Activated CD4-positive, alpha-beta T cell treated with anti-CD3 and anti-CD28 coated beads, Interleukin-2, amount 50 U/mL, for 16 hours (primary cell): ENCODE data around the gene NDUFS5.
"Not testable (repeated sequence)": the region's sequence is repeated elsewhere in the genome, so short reads cannot be mapped to it uniquely, and the experiment has no call there.

Experiments
- DNase-seq: peaks from one replicate; pipeline ENCODE4 v3.0.0-alpha.2; 2020

NDUFS5 gene

GRCh38 chr1:39026051-39026865, at the start of gene NDUFS5:
Gene NDUFS5 (plus strand): TSS chr1:39026350. CDS start chr1:39028725, 2,375 bp downstream.
- peak; percentile 91 for DNase-seq

DNA sequence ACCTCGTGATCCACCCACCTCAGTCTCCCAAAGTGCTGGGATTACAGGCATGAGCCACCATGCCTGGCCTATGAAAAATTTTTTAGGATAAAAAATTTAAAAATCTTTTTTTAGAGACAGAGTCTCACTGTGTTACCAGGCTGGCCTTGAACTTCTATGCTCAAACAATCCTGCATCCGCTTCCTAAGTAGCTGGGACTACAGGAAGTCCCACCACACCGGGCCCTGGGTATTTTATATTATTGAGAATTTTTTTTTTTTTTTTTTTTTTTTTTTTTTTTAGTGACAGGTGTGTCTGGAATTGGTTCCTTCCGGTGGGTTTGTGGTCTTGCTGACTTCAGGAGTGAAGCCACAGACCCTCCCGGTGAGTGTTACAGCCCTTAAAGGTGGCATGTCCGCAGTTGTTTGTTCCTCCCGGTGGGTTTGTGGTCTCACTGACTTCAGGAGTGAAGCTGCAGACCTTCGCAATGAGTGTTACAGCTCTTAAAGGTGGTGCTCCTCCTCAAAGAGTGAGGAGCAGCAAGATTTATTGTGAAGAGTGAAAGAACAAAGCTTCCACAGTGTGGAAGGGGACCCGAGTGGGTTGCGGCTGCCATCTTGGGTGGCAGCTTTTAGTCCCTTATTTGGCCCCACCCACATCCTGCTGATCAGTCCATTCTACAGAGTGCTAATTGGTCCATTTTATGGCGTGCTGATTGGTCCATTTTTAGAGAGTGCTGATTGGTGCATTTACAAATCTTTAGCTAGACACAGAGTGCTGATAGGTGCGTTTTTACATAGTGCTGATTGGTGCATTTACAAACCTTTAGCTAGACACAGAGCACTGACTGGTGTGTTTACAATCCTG, 48.5 kb upstream of the NDUFS5 start:
- peak; percentile 48 for DNase-seq

DNA sequence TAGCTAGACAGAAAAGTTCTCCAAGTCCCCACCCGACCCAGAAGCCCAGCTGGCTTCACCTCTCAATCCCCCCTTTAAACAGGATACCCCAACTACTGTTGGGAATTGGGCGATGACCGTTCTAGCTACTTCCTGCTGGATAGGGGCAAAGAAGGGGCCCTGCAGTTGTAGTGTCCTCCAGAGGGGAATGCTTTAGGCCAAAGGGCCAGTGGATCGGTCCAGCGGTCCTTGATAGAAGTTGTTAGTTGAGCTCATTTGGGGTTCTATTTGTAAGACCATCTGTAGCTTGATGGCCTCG, 48.0 kb upstream of the NDUFS5 start:
- DNase-seq = not testable (repeated sequence)

- DNase-seq = not testable (repeated sequence)
These were observed 46.8 kb upstream of the NDUFS5 start for GRCh38 chr1:38979380-38979779.

DNA sequence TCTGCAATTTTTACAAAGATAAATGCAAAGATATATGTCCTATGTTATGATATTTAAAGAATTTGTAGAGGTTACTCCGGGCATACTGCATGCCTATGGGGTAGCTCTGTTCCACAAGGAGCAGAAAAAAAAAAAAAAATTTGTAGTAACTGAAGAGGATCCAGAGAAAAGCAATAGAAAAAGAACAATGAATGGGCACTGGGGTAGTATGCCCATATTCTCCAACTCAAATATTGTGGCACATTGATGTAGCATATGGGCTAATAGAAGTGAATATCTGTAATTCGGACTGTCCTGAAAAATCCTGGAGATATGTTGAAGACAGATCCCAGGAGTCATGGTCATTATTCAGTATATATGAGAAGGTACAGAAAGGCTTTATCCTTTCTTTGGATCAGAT, 36.2 kb upstream of the NDUFS5 start:
- DNase-seq = no peak

DNA sequence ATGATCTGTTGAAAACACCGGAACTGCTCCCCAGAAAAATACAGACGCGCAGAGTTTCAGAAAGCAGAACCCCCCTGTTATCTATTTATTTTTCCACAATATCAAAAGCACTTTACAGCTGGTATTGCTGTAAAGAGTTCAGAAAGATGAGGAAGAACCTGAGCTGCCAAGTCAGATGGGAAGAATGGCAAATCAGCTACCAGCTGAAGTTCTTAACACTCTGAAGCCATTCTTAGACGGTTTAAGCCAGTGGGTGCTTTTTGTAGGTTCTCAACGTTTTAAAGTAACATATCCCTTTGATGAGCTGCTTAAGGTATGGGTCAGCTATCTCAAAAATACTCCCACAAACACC, 35.8 kb upstream of the NDUFS5 start:
- DNase-seq = no peak

DNA sequence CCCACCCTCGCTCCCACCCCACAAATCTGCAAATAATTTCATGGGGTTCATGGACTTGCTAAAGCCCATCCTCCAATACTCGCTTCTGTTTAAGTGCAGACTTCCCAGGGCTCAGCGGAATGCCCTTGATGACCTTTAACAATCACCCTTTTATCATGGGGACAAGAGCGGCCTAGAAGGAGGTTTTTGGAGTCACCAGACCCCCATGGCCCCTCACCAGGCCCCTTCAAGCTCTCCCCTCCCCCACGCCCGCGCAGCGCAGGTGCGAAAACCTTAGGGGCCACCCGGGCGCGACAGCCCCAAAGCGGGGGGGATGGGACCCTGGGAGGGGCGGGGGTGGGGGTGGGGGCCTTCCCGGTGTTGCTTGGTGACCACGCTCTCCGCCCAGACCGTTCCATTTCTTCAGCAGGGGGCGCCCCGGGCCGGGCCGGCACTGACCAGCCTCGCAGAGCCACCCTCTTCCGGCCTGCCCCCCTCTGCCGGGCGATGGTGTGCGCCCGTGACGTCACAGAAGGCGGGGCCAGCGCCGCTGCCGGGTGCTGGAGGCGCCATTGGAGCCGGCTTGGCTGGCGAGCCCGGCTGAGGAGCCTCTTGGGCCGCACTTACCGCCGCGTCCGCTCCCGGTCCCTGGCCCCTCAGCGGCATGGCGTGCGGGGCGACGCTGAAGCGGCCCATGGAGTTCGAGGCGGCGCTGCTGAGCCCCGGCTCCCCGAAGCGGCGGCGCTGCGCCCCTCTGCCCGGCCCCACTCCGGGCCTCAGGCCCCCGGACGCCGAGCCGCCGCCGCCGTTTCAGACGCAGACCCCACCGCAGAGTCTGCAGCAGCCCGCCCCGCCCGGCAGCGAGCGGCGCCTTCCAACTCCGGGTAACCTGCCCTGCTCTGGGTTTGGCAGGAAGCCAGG, 35.2 kb upstream of the NDUFS5 start, which contains the start of gene AKIRIN1:
TSS of gene AKIRIN1 (plus strand) at position 539 of the 900 bp plus-strand sequence. CDS start at position 644, 105 bp downstream.
- DNase-seq = peak; percentile 99

DNA sequence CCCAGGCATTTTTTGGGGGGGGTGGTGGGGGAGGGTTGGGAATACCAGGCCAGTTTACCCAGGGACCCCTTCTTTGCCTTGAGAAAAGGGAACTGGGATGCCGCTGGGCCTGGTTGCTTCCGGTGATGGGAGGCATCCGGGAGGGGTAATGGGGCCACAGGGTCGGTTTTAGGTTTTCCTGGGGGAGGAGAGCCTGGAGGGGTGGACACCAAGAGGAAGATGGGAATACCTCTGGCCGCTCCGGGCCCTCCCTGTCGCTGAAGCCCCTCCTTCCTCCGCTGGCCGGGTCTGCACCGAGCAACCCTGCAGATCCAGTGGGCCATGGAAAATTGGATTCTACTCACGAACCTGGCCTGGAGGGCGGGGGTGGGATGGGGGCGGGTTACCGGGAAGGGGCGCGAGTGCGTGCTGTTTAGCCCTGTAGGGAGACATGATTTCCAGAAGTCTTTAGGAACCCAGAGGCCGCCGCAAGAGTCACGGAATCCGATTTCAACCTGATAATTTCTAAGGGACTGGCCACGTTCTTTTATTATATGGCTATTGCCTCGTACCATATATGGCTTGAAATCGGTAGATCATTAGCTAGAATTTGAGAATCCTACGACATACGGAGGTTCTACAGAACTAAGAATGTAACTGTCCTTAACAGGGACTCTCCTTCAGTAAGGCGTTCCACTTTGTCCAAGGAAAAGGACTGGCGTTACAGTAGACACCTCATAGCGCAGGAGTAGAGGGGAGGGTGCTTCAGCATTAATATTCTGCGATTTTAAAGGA, 34.3 kb upstream of the NDUFS5 start:
- DNase-seq = no peak

DNA sequence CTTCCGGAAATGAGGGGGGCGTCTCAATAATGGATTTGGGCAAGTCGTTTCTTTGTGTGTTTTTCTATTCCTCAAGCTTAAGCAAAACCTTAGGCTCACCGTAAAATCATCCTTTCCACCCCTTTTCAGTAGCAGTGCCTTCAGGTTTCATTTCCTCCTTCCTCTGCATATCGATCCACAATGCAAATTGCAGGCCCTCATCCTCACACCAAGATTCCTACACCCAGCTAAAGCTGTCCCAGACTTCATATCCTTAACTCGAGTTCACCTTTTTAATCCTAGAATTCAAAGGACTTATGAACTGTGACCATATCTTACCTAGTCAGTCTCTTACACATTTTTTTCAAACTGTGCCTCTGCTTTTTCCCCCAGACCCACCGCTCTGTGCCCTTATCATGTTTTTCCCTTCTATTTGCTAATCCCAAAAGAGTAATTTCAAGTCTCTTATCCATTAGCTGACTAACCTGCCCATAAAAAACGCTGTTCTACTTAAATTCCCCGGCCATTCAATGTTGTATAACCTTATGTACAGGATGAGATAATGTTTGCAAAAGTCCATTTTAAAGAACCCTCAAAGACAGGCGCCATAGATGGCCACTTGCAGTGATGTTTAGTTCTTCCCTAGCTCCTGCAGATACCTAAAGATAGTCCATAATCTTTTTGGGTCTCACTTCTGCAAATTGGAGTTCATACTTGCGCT, 33.6 kb upstream of the NDUFS5 start:
- peak; percentile 19 for DNase-seq

DNA sequence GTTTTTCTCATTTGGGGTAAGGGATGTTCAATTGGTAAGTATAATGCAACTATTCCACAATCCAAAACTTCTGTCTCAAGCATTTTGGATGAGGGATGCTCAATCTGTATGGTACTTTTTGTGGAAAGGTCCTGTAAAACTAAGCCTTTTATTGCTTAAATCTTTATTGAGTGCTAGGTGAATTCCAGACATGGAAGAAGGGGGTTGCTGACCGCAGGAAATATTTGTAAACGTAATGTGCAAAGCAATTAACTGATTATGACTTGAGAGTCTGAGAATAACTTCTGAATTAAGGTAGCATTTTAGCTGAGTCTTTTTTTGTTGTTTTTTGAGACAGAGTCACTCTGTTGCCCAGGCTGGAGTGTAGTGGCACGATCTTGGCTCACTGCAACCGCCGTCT, 32.0 kb upstream of the NDUFS5 start:
- DNase-seq = no peak

- DNase-seq = no peak
These were observed 28.9 kb upstream of the NDUFS5 start for GRCh38 chr1:38997034-38997900.

DNA sequence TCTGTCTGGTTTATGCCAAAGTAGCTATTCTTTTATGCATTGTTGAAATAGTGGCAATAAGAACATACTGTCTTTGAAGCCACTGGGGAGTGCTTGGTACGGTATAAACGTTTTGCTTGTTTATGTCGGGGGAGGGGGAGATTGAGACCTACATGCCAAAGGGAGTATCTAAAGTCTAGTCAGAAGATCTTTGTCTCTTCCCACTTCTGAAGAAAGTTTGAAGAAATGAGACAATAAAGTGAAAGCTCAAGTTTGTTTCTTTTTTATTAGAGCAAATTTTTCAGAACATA, 28.3 kb upstream of the NDUFS5 start:
- no peak for DNase-seq

DNA sequence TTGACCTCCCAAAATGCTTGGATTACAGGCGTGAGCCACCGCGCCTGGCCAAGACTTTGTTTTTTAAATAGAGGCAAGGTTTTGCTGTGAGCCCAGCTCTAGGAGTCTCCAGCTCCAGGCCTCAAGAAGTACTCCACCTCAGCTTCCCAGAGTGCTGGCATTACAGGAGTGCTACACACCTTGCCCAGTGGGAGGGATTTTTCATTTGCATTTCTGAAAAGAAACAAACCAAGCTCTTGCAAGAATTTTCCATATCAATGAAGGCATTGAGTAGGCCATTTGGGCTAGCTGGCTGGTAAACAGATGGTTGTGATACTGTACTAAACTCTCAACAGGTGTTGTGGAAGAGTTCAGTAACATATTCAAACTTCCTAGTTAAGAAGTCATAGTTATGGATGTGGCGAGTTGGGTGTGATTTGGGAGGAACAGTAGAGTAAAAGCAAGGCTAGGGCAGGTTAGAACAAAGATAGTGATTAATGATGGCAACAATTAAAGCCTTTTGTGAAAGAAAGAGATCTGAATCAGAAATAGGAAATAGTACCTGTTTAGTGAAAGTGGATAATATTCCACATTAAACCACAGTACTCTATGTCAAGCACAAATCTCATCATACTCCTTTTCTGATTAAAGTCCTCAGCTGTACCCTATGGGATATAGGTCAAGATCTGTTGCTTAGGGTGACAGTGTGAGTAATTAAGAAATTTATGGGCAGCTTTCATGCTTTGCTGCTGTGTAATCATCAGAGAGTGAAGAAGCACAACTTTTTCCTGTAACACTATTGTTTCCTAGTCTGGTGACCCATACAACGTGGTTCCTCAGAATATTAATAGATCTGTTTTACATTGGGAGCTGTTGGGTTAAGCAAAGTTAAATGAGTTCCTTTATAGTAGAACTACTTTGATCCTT, 24.4 kb upstream of the NDUFS5 start:
- no peak for DNase-seq

- peak; percentile 26 for DNase-seq
These were observed 22.9 kb upstream of the NDUFS5 start for GRCh38 chr1:39003281-39003680.

- peak; percentile 67 for DNase-seq
These were observed 22.4 kb upstream of the NDUFS5 start for GRCh38 chr1:39003794-39004193.

DNA sequence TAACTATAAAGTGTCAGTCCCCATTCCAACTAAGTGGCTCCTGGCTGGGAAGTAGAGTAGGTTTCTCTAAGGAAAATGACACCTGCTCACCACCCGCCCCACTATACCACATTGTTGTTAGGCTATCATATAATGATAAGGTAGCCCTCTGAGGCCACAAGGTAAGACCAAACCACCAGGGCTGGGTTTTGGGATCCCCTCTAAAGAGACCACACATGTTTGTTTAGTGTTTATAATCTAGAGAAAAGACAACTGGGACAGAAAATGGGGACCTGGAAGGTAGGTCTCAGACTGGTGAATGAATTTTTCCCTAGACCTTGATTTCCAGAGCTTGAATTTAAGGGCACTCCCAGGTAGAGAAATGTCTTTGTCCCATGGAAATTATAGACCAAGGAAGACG, 19.9 kb upstream of the NDUFS5 start:
- DNase-seq = no peak

DNA sequence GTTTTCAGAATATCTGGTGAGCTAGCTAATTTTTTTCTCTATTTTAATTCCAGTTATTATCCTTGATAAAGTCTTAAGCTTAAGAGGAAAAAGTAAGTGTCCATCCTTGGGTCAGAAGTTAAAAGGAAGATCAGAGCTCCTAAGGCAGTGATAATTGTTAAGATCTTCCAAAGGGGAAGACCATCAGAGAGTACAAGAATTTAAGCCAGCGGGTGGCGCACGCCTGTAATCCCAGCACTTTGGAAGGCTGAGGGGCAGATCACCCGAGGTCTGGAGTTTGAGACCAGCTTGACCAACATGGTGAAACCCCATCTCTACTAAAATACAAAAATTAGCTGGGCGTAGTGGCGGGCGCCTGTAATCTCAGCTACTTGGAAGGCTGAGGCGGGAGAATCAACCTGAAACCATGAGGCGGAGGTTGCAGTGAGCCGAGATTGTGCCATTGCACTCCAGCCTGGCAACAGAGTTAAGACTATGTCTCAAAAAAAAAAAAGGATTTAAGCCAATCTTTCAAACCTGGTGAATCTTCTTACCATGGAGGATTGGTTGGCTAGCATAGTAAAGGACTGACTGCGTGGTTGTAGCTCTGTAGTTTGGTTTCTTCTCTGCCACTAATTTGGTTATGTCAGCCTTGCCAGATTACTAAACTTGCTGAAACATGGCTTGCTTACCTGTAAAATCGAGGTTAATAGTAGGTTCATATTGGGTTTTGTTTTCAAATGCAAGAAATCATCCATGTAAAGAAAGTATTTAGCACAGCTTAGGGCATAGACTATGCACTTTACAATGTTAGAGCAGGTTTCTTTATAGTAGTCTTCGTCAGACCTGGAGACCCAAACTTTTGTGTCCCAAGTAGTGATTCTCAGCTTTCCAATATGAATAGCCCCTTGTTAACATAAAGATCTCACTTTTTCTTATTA, 19.2 kb upstream of the NDUFS5 start:
- no peak for DNase-seq

DNA sequence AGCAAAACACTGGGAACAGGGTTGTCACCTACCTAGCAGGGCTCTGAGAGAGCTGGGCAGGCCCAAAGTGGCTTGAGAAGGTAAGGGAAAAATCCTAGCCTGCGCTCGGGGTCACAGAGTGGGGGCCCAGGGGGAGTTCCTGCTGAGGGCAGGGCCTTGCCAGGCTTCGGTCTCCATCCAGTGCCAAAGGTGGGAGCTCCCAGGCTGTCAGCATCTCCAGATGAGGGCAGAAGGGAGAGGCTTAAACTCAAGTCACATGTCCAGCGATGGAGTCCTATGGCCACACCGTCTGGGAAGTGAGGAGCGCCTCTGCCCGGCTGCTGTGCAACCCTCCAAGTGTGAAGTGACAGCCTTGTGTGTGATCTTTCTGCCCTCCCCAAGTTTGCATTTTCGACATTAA, 11.2 kb upstream of the NDUFS5 start:
- not testable (repeated sequence) for DNase-seq
